Stimulated activated naive CD4-positive, alpha-beta T cell treated with Interleukin-2 at 50 U/mL for 16 hours (primary cell): ENCODE data around the gene CSNK2B.

Experiments used
- DNase-seq: peaks from one replicate; lab custom pipeline; 2025; lab: John Stamatoyannopoulos, UW

Gene CSNK2B

GRCh38 chr6:31660381-31661261 lies 5.3 kb upstream of the CSNK2B start, which contains the start of gene C6orf47:
C6orf47 (minus strand) TSS chr6:31660778; CDS start chr6:31659947, 831 bp downstream.
- DNase-seq, result peak; percentile 62

GRCh38 chr6:31661262-31662123 lies 4.4 kb upstream of the CSNK2B start:
- DNase-seq, result no peak

- DNase-seq, result no peak
These were observed 3.7 kb upstream of the CSNK2B start for GRCh38 chr6:31662124-31662723.

GRCh38 chr6:31663126-31663960 lies 2.5 kb upstream of the CSNK2B start:
- DNase-seq, result no peak

- DNase-seq, result no peak
These were observed 1.7 kb upstream of the CSNK2B start for GRCh38 chr6:31663961-31664789.

- DNase-seq, result peak; percentile 87
These were observed 935 bp upstream of the CSNK2B start, which contains the start of gene GPANK1 for GRCh38 chr6:31664790-31665500. GPANK1 (minus strand) TSS chr6:31664997; CDS start chr6:31664478, 519 bp downstream.

- no peak for DNase-seq
These were observed 571 bp downstream of the CSNK2B start for GRCh38 chr6:31666337-31666965.

- DNase-seq, result no peak
These were observed 3.8 kb downstream of the CSNK2B start, which contains the start of gene LY6G5B for GRCh38 chr6:31669676-31670075. LY6G5B (plus strand) TSS chr6:31669976; CDS start chr6:31670951, 975 bp downstream.

GRCh38 chr6:31676322-31676903 lies 10.5 kb downstream of the CSNK2B start:
- no peak for DNase-seq

- DNase-seq, result no peak
These were observed 11.0 kb downstream of the CSNK2B start for GRCh38 chr6:31676904-31677303.

GRCh38 chr6:31677955-31678354 lies 12.1 kb downstream of the CSNK2B start:
- DNase-seq, result no peak

GRCh38 chr6:31680226-31681134 lies 14.6 kb downstream of the CSNK2B start, which contains the start of gene LY6G5C:
LY6G5C (minus strand) TSS chr6:31681067; CDS start chr6:31680373, 694 bp downstream.
- DNase-seq, result peak; percentile 64

GRCh38 chr6:31681135-31681671 lies 15.3 kb downstream of the CSNK2B start:
- DNase-seq, result peak; percentile 30

GRCh38 chr6:31683591-31683990 lies 17.7 kb downstream of the CSNK2B start:
- DNase-seq, result no peak

- DNase-seq, result no peak
These were observed 20.6 kb downstream of the CSNK2B start for GRCh38 chr6:31686483-31686882.

GRCh38 chr6:31687321-31687720 lies 21.4 kb downstream of the CSNK2B start:
- no peak for DNase-seq
